T-helper 22 cell (primary cell): ENCODE results near the gene OR6C70.
"Not testable (repeated sequence)": the region's sequence is repeated elsewhere in the genome, so short reads cannot be mapped to it uniquely, and the experiment has no call there.

ENCODE experiments used
- DNase-seq: peaks from one replicate; pipeline ENCODE4 v3.0.0-alpha.2; 2020; ENCODE audit warnings: low read depth

The OR6C70 gene

GRCh38 chr12:55470088-55470829 lies at the start of gene OR6C70:
Gene OR6C70 (minus strand): TSS chr12:55470138. CDS start chr12:55470138, 0 bp downstream.
- DNase-seq: no peak

- DNase-seq: no peak
Measured at GRCh38 chr12:55516391-55516790, 46.5 kb upstream of the OR6C70 start.

DNA sequence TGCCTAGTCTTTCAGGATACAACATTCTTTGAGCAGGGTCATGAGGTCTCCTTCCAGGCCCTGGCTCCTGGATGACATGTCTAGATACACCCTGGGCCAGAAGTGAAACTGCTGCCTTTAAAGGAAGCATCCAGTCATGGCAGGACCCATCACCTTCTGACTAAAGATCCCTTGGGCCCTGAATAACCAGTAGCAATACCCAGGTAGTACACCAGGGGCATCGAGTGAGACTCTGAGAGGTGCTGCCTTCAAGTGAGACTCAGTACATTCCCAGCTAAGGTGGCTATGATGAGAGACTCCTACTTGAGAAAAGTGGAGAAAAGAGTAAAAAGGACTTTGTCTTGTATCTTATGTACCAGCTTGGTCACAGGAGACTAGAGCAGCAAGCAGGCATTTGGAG lies 45.8 kb upstream of the OR6C70 start:
- DNase-seq: no peak

- no peak for DNase-seq
Measured at GRCh38 chr12:55501601-55502000, 31.7 kb upstream of the OR6C70 start.

- no peak for DNase-seq
Measured at GRCh38 chr12:55499810-55500252, 29.9 kb upstream of the OR6C70 start.

DNA sequence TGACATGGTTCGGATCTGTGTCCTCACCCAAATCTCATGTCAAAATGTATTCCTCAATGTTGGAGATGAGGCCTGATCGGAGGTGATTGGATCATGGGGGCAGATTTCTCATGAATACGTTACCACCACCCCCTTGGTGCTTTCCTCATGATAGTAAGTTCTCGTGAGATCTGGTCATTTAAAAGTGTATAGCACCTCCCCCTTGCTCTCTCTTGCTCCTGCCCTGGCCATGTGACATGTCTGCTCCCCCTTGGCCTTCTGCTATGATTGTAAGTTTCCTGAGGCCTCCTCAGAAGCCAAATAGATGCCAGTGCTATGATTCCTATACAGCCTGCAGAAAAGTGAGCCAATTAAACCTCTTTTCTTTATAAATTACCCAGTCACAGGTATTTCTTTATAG lies 29.3 kb upstream of the OR6C70 start:
- no peak for DNase-seq

- no peak for DNase-seq
Measured at GRCh38 chr12:55495490-55495889, 25.6 kb upstream of the OR6C70 start.

- DNase-seq: no peak
Measured at GRCh38 chr12:55492078-55492477, 22.1 kb upstream of the OR6C70 start, which contains the start of gene OR6C68. Gene OR6C68 (plus strand): TSS chr12:55492378. CDS start chr12:55492378, 0 bp downstream.

- not testable (repeated sequence) for DNase-seq
Measured at GRCh38 chr12:55484284-55484683, 14.3 kb upstream of the OR6C70 start.

DNA sequence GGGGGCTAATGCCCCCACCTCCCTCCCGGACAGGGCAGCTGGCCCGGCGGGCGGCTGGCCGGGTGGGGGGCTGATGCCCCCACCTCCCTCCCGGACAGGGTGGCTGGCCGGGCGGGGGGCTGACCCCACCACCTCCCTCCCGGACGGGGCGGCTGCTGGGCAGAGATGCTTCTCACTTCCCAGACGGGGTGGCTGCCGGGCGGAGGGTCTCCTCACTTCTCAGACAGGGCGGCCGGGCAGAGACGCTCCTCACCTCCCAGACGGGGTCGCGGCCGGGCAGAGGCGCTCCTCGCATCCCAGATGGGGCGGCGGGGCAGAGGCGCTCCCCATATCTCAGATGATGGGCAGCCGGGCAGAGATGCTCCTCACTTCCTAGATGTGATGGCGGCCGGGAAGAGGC lies 9.2 kb upstream of the OR6C70 start:
- not testable (repeated sequence) for DNase-seq

GRCh38 chr12:55472264-55472663 lies 2.3 kb upstream of the OR6C70 start:
- no peak for DNase-seq

DNA sequence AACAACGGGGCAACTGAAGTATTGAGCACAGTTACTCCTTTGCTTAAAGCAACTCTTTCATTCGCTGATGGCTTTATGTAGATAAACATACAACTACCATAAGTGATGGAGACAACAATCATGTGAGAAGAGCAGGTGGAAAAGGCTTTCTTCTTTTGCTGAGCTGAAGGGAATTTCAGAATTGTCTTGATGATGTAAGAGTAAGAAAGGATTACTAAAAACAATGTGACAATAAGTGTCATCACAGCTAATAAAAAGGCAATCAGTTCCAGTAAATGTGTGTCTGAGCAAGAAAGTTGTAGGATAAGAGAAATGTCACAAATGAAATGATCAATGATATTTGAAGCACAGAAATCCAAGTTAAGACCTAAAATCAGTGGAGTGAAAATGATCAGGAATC lies 647 bp downstream of the OR6C70 start:
- no peak for DNase-seq

DNA sequence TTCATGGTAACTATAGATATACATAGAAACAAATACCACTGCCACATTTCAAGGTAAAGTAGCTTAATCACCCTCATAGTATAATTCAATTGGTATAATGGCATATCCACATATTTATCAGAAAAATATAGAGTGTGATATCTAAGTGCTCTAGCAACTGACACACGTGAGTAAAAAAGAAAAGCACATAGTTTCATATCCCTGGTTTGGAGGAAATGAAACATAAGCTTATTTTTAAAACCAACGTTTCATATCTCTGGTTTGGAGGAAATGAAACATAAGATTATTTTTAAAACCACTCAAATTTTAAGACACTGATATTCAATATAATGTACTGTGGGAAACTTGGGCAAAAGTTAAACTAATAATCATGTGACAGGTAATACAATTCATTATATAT lies 2.1 kb downstream of the OR6C70 start:
- no peak for DNase-seq

GRCh38 chr12:55464926-55465325 lies 5.0 kb downstream of the OR6C70 start:
- DNase-seq: not testable (repeated sequence)

GRCh38 chr12:55448825-55449224 lies 21.1 kb downstream of the OR6C70 start:
- DNase-seq: no peak

DNA sequence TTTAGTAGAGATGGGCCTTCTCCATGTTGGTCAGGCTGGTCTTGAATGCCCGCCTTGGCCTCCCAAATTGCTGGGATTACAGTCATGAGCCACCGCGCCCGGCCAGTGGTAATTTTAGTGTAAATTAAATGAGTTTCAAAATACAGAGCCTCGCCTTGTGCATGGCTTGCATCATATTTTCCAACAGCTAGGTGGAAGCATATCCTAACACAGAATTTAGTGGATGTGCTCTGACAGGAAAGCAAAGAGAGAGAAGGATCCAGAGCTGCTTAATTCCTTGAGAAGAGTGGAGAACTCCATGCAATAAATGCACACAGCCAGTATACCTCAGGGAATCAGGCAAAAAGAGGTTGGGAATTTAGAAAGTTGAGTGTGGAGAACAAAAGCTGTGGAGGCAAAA lies 23.6 kb downstream of the OR6C70 start:
- no peak for DNase-seq

GRCh38 chr12:55445357-55445756 lies 24.6 kb downstream of the OR6C70 start:
- no peak for DNase-seq

GRCh38 chr12:55443776-55444175 lies 26.2 kb downstream of the OR6C70 start, which contains the start of gene OR6C2:
Gene OR6C2 (plus strand): TSS chr12:55444076. CDS start chr12:55452214, 8,138 bp downstream.
- no peak for DNase-seq

DNA sequence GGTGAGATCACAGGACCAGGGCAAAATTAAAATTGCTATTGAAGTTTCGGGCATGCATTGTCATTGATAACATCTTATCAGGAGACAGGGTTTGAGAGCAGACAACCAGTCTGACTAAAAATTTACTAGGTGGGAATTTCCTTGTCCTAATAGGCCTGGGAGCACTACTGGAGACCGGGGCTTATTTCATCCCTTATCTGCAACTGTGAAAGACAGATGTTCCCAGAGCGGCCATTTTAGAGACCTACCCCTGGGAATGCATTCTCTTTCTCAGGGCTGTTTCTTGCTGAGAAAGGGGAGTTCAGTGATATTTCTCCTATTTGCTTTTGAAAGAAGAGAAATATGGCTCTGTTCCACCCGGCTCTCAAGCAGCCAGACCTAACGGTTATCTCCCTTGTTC lies 28.7 kb downstream of the OR6C70 start:
- not testable (repeated sequence) for DNase-seq

DNA sequence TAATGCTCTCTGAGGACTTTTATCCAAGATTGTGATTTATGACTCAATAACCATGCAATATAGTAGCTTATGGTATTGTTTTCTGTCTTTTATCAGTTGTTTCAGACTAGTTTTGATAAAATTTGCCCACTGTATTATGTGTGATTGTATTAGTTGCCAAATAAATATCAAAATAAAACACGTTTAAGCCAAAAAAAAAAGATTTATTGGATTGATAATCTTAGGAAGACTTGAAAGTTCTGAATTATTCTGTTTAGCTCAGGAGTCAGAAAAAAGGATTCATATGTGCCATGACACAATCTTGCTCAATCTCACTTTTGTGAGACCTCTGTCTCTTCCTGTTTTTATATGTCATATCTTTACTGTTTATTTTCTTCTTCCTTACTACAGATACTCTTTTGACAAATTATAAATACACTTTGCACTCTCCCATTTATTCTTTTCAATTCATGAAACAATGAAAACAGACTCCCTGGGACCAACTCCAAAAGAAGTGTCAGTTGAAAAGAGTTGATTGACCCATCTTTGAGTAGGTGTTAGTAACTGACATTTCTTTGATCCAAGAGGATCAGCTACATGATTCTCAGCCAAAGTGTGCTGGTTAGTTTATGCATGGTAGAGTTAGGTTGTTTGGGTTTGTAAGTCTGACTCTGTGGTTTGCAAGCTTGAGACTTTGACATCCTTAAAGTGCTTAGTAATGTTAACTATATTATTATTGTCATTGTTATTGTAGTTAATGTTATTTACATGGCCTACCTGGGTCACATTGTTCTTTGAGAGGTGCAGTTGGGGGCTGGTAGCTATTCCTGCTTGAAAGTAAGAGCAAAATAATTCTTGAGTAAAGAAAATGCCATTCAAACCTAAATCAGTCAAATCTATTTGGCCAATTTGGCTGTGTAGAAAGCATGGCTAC lies 41.4 kb downstream of the OR6C70 start:
- DNase-seq: no peak

- no peak for DNase-seq
Measured at GRCh38 chr12:55425954-55426353, 44.0 kb downstream of the OR6C70 start, which contains the start of gene OR6C76. Gene OR6C76 (plus strand): TSS chr12:55426254. CDS start chr12:55426254, 0 bp downstream.

DNA sequence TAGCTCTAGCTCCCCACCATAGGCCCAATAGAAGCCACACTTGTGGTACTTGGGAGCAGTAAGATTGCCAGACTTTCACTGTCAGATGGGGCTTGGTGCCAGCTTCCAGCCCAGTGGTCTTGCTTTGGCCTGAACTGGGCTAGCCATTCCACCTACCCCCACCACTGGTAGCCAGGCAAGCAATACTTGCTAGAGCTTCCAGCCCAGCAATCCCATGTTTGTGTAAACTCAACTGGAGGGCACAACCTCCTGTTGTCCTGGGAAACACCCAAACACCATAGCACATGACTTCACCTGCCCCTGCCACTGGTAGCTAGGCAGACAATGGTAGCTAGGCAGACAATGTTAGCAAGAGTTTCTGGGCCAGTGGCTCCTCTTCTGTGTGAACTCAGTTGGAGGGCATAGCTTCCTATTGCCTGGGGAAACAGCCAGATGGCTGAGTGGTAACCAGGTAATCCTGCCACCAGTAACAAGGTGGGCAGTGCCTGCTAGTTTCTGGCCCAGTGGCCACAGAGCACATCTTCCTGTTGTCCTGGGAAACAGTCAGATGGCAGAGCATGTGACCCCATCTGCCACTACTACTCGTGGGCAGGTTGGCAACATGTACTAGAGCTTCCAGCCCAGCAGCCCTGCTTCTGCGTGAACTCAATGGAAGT lies 49.5 kb downstream of the OR6C70 start:
- no peak for DNase-seq
